Adipose tissue (tissue), 3 donors: ENCODE data around the gene FRG2. TPM values are rescaled to one million over a fixed set of nuclear protein-coding genes. Genes with fewer than 3 reads are reported as not detected.
"Not testable (repeated sequence)": the region's sequence is repeated elsewhere in the genome, so short reads cannot be mapped to it uniquely, and the experiment has no call there.

Source experiments
- H3K27ac ChIP-seq: one replicate; pipeline ENCODE4 v1.5.1; 2013; ENCODE audit warnings: low read depth, low read length
- WGBS, 3 donors: extraction: QIAGEN DNeasy Blood & Tissue Kit; methylation state at CpG; one replicate each; pipeline ENCODE4 v1.1.7; 2013; 5-methylcytosine and 5-hydroxymethylcytosine counted together
- polyA plus RNA-seq, 3 donors: library from polyadenylated mRNA; stranded (reverse); fragments of 200-250 nt; gene quantifications; one replicate each; pipeline ENCODE4 v1.2.3, GENCODE V29; 2013
- donor health status: healthy with polysubstance abuse.
- donor health status: Bipolar disorder and iron deficiency.
- donor health status: healthy.

The FRG2 gene
- polyA plus RNA-seq: under 1 TPM in 1 of 3 donors, not detected in 2; 0.22 TPM

GRCh38 chr4:190027156-190027555 lies at the start of gene FRG2:
Gene FRG2, minus strand, starts transcription at chr4:190027256. Its CDS starts 52 bp downstream, at chr4:190027204.
- H3K27ac ChIP-seq: not testable (repeated sequence)
- 57 to 88% (median 88%) methylated on average over 1 to 3 of the region's 10 CpGs for WGBS, 3 donors

GRCh38 chr4:190068351-190068750 lies 41.3 kb upstream of the FRG2 start:
- H3K27ac ChIP-seq: not testable (repeated sequence)
- 44 to 63% (median 55%) methylated on average over 26 to 36 of the region's 45 CpGs for WGBS, 3 donors

- H3K27ac ChIP-seq: not testable (repeated sequence)
- 14 to 23% methylated on average over 3 of the region's 3 CpGs; no CpG with 5 or more reads in 1 of the 3 donors for WGBS, 3 donors
These were observed 37.7 kb upstream of the FRG2 start for GRCh38 chr4:190064805-190065204.

- 39 to 47% methylated on average over 2 of the region's 2 CpGs; no CpG with 5 or more reads in 1 of the 3 donors for WGBS, 3 donors
- H3K27ac ChIP-seq: not testable (repeated sequence)
These were observed 37.3 kb upstream of the FRG2 start, which contains the start of gene DBET for GRCh38 chr4:190064342-190064741. Gene DBET, plus strand, starts transcription at chr4:190064502.

GRCh38 chr4:190058997-190059396 lies 31.9 kb upstream of the FRG2 start:
- WGBS, 3 donors: 44 to 64% (median 63%) methylated on average over 3 to 4 of the region's 4 CpGs
- H3K27ac ChIP-seq: not testable (repeated sequence)

- 17 to 51% (median 30%) methylated on average over 3 to 6 of the region's 28 CpGs for WGBS, 3 donors
- not testable (repeated sequence) for H3K27ac ChIP-seq
These were observed 22.6 kb upstream of the FRG2 start for GRCh38 chr4:190049378-190050239.

- H3K27ac ChIP-seq: not testable (repeated sequence)
- WGBS, 3 donors: 0 to 13% (median 11%) methylated on average over 1 of the region's 12 CpGs
These were observed 20.6 kb upstream of the FRG2 start for GRCh38 chr4:190047627-190048026.

DNA sequence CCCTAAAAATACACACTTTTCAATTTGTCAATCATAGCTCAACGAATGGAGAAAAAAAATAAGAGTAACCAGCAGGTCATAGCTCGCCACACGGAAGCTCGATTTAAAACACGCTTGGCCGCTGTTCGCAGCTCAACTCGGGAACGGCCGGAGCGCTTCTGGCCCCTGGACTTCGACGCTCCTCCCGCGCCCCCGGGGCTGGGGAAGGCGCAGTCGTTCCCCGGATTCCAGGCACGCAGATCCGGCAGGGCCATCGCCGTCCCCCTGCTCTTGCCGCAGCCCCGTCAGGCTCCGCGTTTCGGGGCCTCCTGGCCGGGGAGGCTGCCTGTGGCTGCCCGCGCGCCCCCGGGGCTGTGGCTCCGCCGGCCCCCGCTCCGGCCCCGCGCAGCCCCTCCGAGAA lies 13.8 kb upstream of the FRG2 start:
- H3K27ac ChIP-seq: not testable (repeated sequence)
- WGBS, 3 donors: 25 to 41% (median 37%) methylated on average over 24 to 32 of the region's 40 CpGs

- 0 to 10% methylated on average over 2 to 4 of the region's 39 CpGs; no CpG with 5 or more reads in 1 of the 3 donors for WGBS, 3 donors
These were observed 10.8 kb upstream of the FRG2 start for GRCh38 chr4:190037704-190038388.

DNA sequence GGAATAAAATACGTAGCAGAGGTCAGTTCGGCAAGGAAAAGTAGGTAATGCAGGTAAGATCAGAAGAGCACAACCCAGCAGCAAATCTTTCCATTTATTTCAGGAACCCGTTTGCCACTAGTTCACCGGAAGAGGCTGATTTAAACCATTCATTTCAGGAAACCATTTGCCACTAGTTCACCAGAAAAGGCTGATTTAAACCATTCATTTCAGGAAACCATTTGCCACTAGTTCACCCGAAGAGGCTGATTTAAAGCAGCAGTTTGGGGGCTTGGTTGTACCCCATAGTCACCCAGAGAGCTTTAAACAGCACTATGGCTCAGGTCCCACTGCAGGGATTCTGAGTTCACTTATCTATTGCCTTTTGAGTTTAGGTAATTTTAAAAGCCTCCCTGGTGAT lies 4.2 kb upstream of the FRG2 start:
- H3K27ac ChIP-seq: not testable (repeated sequence)
- 34 to 55% (median 36%) methylated on average over 3 of the region's 5 CpGs for whole genome bisulfite sequencing, 3 donors

More at GRCh38 chr4:190037704-190038388, 10.8 kb upstream of the FRG2 start:
- not testable (repeated sequence) for H3K27ac ChIP-seq

- WGBS, 3 donors: 19 to 24% (median 23%) methylated on average over 29 to 36 of the region's 47 CpGs
These were observed 4.3 kb downstream of the FRG2 start for GRCh38 chr4:190022614-190023281.

GRCh38 chr4:190021973-190022372 lies 5.1 kb downstream of the FRG2 start:
- H3K27ac ChIP-seq: not testable (repeated sequence)
- 44 to 59% (median 56%) methylated on average over 16 to 17 of the region's 39 CpGs for WGBS, 3 donors

More at GRCh38 chr4:190022614-190023281, 4.3 kb downstream of the FRG2 start:
- not testable (repeated sequence) for H3K27ac ChIP-seq

DNA sequence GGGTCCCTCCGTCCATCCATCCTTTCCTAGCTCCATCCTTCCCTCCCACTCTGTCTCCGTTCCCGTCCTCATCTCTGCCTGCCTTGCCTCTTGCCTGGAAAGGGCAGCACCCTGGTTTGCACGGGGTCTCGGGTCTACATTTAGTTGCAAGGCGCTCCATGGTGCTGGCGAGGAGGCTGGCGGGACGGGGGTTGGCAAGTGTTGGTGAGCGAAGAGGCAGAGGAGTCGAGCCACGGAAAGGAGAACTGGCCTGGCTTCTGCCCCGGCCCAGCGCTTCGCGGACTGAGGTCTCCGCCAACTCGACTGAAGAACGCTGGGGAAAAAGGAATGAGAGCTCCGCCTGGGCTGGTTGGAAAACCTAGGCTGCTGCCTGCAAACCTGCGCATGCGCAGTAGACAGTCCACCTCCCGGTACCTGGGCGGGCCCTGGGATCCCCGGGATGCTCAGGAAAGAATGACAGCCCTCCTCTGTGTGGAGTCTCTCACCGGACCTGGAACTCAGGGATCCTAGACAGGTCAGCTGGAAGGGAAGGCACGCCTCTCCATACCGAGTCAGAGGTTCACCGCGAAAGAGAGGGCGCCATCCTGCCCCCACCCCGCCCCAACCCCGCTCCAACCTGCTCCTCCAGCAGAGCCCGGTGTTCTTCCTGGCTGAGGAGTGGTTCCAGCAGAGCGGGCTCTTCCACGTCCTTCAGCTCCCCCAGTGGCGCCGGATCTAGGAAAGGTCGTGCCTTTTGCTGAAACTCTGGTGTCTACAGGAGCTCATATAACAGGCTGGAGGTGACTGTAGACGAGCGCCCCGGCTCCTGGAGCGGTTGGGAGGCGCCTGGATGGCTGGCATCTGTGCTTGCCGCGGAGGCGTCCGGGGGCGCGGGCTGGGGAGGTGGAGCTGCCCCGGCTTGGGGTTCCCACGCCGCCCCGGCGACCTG lies 6.0 kb downstream of the FRG2 start:
- WGBS, 3 donors: 6 to 8% (median 8%) methylated on average over 44 to 55 of the region's 55 CpGs

GRCh38 chr4:190019859-190020463 lies 7.1 kb downstream of the FRG2 start:
- 18 to 21% (median 20%) methylated on average over 29 of the region's 29 CpGs for WGBS, 3 donors
- not testable (repeated sequence) for H3K27ac ChIP-seq

More for the DNA sequence above, 6.0 kb downstream of the FRG2 start:
- H3K27ac ChIP-seq: no peak overlapping the region

DNA sequence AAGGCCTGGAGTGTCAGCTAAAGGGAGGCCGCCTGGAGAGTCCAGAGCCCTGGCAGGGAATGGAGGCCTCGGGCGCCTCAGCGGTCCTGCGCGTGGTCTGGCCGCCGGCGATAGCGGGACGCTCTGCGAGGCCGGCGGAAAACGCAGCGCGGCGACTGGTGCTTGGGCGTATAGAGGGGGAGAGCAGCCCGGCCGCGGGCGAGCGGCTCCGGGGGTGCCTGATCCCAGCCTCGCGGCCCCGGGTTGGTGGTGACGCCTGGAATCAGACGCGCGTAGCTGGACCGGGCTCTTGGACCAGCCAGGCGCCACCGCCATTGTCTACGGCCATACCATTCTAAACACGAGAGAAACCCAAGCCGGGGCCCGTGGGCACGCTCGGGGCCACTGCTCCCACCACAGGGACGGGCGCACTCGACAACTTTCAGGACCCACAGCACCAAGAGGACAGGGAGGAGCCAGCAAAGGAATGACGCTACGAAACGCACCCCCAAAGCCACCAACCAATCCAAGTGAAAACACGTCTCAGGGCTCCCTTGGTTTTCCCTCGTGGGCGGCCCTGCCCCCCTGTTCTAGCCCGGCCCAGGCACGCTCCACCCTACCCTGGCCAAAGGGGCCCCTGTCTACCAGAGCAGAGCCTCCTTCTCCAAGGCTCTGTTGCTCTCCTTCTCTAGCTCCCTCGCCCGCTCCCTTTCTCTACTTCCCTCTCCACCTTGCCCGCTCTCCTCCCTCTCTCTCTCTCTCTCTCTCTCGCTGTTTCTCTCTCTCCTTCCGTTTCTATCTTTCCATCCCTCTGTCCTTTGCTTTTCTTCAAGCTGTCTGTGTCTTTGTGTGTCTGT lies 7.8 kb downstream of the FRG2 start:
- no peak overlapping the region for H3K27ac ChIP-seq
- 4 to 9% (median 5%) methylated on average over 55 to 57 of the region's 57 CpGs for WGBS, 3 donors

DNA sequence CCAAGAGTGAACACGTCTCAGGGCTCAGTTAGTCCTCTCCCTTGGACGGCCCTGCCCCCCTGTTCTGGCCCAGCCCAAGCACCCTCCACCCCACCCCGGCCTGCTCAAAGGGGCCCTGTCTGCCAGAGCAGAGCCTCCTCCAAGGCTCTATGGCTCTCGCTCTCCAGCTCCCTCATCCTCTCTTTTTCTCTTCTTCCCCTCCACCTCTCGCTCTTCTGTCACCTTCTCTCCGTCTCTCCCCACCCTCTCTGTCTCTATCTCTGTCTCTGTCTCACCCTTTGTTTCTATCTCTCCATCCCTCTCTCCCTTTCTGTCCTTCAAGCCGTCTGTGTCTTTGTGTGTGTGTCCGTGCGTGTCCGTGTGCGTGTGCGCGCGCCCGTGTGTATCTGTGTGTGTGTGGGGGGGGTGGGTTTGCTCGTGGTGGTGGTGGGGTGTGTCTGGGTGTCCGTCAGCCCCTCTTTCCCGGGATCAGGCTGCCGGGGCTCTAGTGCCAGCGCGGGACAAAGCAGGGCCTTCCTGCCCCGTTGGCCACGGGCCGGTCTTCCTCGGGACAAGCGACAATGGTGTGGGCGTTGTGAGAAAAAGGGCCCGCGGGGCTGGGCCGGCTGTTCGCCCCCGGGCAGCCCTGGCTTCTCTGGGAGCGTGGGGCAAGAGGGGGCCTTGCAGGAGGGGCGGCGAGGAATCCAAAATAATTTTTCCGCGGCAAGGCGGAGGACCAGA lies 8.7 kb downstream of the FRG2 start:
- H3K27ac ChIP-seq: no peak overlapping the region
- 7 to 13% (median 9%) methylated on average over 33 to 38 of the region's 38 CpGs for WGBS, 3 donors
